ENCODE measurements around the gene TMEM141. TPM values are rescaled to one million over a fixed set of nuclear protein-coding genes. Genes with fewer than 3 reads are reported as not detected.

Gene TMEM141
- total RNA-seq, 4 donors from 2014 or later: 46.9 to 70.2 (median 51.1) TPM

DNA sequence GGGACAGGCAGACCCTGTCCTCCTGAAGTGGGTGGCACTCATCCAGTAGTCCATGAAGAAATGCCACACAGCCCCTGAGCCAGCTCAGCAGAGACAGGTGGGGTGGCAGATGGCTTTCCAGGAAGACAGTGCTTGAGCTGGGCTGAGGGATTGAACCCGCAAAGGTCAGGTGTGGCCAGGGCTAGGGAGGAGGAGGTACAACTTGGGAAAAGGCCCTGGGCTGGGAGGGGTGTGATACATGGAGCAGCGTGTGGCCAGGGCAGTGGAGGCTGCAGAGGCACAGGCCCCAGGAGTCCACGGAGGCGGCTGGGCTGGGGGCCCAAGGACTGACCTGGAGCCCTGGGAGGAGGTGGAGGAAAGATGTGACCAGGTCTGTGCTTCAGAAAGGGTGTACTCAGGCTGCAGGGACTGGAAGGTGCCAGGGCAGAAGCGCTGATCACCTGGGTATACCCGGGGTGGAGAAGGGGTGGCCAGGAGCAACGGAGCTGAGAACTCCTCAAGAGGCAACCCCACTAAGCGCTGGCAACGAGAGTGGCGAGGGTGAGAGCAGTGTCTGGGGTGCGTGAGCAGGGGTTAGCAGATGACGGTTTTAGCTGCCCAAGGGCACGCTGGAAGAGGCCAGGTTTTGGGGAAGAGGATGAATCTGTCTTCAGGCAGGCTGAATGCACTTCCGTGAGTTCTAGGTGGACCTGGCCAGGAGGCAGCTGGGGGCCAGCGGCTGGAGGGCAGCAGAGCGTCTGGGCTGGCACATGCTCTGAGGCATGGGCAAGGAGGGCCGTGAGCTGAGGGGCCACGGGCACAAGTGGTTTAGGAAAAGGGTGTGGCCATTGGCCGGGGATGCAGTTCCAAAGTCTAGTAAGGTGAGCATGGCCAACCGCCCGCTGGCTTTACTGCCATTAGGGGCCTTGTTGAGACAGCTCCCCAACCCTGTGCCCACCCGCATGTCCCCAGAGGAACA lies 12.7 kb downstream of the TMEM141 start:
- intact Hi-C loops (cut with DNase I; ENCODE audit: low total_unique reads): no loop called here
- TF ChIP-seq, protein P1, sequence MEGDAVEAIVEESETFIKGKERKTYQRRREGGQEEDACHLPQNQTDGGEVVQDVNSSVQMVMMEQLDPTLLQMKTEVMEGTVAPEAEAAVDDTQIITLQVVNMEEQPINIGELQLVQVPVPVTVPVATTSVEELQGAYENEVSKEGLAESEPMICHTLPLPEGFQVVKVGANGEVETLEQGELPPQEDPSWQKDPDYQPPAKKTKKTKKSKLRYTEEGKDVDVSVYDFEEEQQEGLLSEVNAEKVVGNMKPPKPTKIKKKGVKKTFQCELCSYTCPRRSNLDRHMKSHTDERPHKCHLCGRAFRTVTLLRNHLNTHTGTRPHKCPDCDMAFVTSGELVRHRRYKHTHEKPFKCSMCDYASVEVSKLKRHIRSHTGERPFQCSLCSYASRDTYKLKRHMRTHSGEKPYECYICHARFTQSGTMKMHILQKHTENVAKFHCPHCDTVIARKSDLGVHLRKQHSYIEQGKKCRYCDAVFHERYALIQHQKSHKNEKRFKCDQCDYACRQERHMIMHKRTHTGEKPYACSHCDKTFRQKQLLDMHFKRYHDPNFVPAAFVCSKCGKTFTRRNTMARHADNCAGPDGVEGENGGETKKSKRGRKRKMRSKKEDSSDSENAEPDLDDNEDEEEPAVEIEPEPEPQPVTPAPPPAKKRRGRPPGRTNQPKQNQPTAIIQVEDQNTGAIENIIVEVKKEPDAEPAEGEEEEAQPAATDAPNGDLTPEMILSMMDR (IDR thresholded peaks at IDR 0.05 in 4 of 5, conservative IDR thresholded peaks at IDR 0.05 in 1 of 5): no peak
- no peak for TF ChIP-seq POLR2A (IDR thresholded peaks at IDR 0.05)
- Histone ChIP-seq H3K27ac (no peak overlapping the region), H3K27me3 (peaks cover 27 to 37% (median 30%) of the 10 kb centered on the region in 3 donors), H3K9me3 (no peaks in the 10 kb centered on the region), H3K4me1 (peaks cover 27% of the 10 kb centered on the region in 2 donors), H3K36me3 (no peaks in the 10 kb centered on the region), H3K4me3 (no peak overlapping the region)
- no peak for DNase-seq
- no peak for ATAC-seq
- in situ Hi-C loops (cut with MboI; ENCODE audit: low sequenced_read_pairs in 4 of 4): no loop called here

DNA sequence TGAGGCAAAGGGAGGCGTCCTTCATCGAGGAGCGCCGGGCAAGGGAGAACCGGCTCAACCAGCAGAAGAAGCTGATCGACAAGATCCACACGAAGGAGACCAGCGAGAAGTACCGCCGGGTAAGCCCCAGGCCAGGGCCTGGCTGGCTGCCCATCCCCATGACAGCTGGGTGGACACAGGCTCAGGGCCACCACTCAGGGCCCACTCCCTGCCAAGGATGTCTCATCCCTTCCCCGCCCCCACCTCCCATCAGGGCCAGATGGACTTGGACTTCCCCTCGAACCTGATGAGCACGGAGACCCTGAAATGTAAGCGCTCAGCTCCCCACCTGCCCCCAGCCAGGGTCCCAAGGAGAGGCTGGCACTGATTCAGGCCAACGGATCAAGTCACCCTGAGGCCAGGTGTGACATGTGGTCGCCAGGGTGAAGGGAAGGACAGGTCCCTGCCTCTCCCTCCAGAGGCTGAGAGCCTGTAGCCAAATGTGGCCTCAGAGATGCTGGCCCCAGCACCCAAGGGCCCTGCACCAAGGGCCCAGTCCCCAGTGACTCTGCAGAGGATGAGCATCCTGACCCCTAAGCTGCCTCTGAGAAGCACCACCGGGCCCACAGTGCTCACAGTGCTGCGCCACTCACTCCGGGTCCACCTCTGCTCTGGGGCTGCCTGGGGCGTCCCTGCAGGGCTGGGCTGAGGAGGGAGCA lies 13.5 kb downstream of the TMEM141 start:
- in situ Hi-C loops (cut with MboI; ENCODE audit: low sequenced_read_pairs in 4 of 4): no loop called here
- Histone ChIP-seq H3K4me3 (no peak overlapping the region), H3K9me3 (no peaks in the 10 kb centered on the region), H3K4me1 (peaks cover 30 to 32% of the 10 kb centered on the region in 2 donors), H3K36me3 (no peaks in the 10 kb centered on the region), H3K27me3 (peaks cover 19 to 28% (median 22%) of the 10 kb centered on the region in 3 donors), H3K27ac (no peak overlapping the region)
- DNase-seq (no peak), ATAC-seq (no peak)
- intact Hi-C loops (cut with DNase I; ENCODE audit: low total_unique reads): no loop called here
- no peak for TF ChIP-seq POLR2A (IDR thresholded peaks at IDR 0.05)
- TF ChIP-seq, protein P1 (IDR thresholded peaks at IDR 0.05 in 4 of 5, conservative IDR thresholded peaks at IDR 0.05 in 1 of 5): no peak

DNA sequence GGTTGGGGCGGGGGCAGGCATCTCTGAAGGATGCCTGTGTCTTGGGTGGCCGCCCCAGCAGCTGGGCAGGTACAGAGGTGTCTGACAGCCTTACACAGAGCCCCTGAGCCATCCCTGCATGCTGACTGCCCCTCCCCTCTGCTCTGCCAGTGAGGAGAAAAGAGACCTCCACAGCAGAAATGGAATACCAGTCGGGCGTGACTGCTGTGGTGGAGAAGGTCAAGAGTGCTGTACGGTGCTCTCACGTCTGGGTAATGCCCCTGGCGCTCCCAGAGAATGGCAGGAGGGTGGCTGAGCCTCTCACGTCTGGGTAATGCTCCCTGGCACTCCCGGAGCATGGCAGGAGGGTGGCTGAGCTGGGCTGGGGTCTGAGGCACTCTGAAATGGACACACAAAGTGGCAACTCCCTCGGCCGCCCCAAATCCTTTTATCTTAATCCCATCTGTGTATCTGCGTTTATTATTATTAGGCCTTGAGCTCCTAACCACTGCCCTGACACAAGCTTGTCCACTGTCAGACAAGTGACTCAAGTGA lies 14.1 kb downstream of the TMEM141 start:
- H3K27me3 ChIP-seq: peaks cover 12 to 22% (median 18%) of the 10 kb centered on the region in 3 donors
- H3K27ac ChIP-seq: no peak overlapping the region
- DNase-seq (no peak), ATAC-seq (no peak)
- intact Hi-C loops (cut with DNase I; ENCODE audit: low total_unique reads) (no loop called here), in situ Hi-C loops (cut with MboI; ENCODE audit: low sequenced_read_pairs in 4 of 4) (no loop called here)
- H3K4me1 ChIP-seq: peaks cover 32% of the 10 kb centered on the region in 2 donors
- no peak for TF ChIP-seq POLR2A (IDR thresholded peaks at IDR 0.05)
- TF ChIP-seq, protein P1 (IDR thresholded peaks at IDR 0.05 in 4 of 5, conservative IDR thresholded peaks at IDR 0.05 in 1 of 5): no peak
- H3K4me3 ChIP-seq: no peak overlapping the region
- no peaks in the 10 kb centered on the region for H3K9me3 ChIP-seq
- H3K36me3 ChIP-seq: no peaks in the 10 kb centered on the region

DNA sequence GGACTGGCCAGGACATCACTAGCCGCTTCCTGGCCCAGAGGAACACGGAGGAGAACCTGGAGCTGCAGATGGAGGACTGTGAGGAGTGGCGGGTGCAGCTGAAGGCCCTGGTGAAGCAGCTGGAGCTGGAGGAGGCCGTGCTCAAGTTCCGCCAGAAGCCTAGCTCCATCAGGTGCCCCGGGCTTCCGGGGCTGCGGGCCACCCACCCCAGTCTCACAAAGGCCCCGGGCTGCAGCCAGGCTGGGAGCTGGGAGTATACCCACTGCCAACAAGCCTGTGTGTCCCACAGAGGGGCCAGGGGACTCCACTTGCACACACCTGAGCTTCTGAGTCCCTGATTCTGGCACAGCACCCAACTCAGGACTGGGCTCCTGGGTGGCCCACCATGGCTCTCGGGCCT lies 14.9 kb downstream of the TMEM141 start:
- Histone ChIP-seq H3K4me1 (peaks cover 31 to 35% of the 10 kb centered on the region in 2 donors), H3K36me3 (no peaks in the 10 kb centered on the region), H3K27me3 (peaks cover 6 to 14% (median 11%) of the 10 kb centered on the region in 3 donors), H3K4me3 (no peak overlapping the region), H3K27ac (no peak overlapping the region), H3K9me3 (no peaks in the 10 kb centered on the region)
- DNase-seq (no peak), ATAC-seq (no peak)
- intact Hi-C loops (cut with DNase I; ENCODE audit: low total_unique reads): loop anchor here (2.0 kb wide), 1 partner anchor 43 kb away; the partner anchor contains the start of gene PHPT1
- in situ Hi-C loops (cut with MboI; ENCODE audit: low sequenced_read_pairs in 4 of 4): no loop called here
- no peak for TF ChIP-seq POLR2A (IDR thresholded peaks at IDR 0.05)
- TF ChIP-seq, protein P1 (IDR thresholded peaks at IDR 0.05 in 4 of 5, conservative IDR thresholded peaks at IDR 0.05 in 1 of 5): no peak
